ENCODE measurements around the gene GARIN5A. TPM values are rescaled to one million over a fixed set of nuclear protein-coding genes. Genes with fewer than 3 reads are reported as not detected.

GARIN5A gene
- polyA plus RNA-seq (2012; rRNA removed): 1.1 and 1.3 TPM in 2 replicates
- polyA plus RNA-seq (2012; cell fraction: cytosol; rRNA removed): 0.63 and 0.73 TPM in 2 replicates
- polyA plus RNA-seq (2012; cell fraction: nucleus; rRNA removed): 0.80 and 1.00 TPM in 2 replicates

DNA sequence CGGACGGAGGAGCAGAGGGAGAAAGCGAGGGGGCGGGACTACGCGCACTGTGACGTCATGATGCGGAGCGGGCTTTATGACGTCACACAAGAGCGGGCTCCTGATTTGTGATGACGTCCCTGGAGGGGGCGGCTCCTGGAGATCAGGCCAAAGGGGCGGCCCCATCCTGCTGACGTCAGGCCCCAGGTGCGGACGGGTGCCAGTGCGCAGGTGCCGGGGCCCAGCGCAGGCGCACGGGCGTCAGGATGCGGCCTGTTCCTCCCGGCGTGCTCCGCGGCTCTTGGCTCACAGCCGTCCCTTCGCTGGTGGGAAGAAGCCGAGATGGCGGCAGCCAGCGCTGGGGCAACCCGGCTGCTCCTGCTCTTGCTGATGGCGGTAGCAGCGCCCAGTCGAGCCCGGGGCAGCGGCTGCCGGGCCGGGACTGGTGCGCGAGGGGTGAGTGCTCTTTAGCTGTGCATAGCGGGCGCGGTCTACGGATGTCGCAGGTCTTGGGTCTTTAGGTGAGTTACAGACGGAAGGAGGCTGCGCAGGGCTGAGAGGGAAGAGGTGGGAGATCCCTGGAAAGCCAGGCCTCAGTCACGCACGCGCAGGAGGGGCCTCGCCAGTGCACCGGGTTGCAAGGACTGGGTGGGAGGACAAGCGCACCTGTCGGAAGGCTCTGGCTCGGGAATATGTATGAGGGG is at the start of gene GARIN5A, which contains the start of gene EMC10:
TSS of gene GARIN5A (minus strand) at position 625 of the 683 bp plus-strand sequence. CDS start at position 165, 460 bp downstream.
TSS of gene EMC10 (plus strand) at position 284 of the 683 bp plus-strand sequence. CDS start at position 322, 38 bp downstream.
- H3K4me1 ChIP-seq (ENCODE audit: control insufficient read depth in 1 of 2, insufficient read depth in 2 of 2, low read depth in 1 of 2, low read length in 1 of 2): peaks cover 6 to 9% of the 10 kb centered on the region in 2 experiments; a peak in 2 of 4 replicates
- H3K27me3 ChIP-seq (ENCODE audit: insufficient read depth): no peaks in the 10 kb centered on the region
- peak within 1 kb of the TSS; percentile 83 to 93 for H3K4me3 ChIP-seq (ENCODE audit: low read depth in 2 of 2, low read length in 1 of 2)
- H3K79me2 ChIP-seq (ENCODE audit: insufficient read depth): peaks cover 16% of the 10 kb centered on the region
- no peaks in the 10 kb centered on the region for H3K9me3 ChIP-seq
- peaks cover 10 to 21% of the 10 kb centered on the region in 2 experiments for H3K36me3 ChIP-seq (replicated peaks in 1 of 2; ENCODE audit: control insufficient read depth in 1 of 2, insufficient read depth in 2 of 2, low read length in 1 of 2)
- H2AFZ ChIP-seq (ENCODE audit: low read depth): peak within 1 kb of the TSS; percentile 93
- TF ChIP-seq GABPA (IDR thresholded peaks at IDR 0.05; ENCODE audit: low read depth) (0 out of 2 replicates have a peak, but pooled peaks have one; percentile 40), POLR2AphosphoS5 (IDR thresholded peaks at IDR 0.05; ENCODE audit: low read depth, low read length) (peak; percentile 98), EP300 (IDR thresholded peaks at IDR 0.05; ENCODE audit: borderline replicate concordance in 1 of 2, low read depth in 1 of 2, low read length in 1 of 2) (no peak), NFIC (IDR thresholded peaks at IDR 0.05; ENCODE audit: borderline replicate concordance) (peak; percentile 80), NRF1 (IDR thresholded peaks at IDR 0.05; ENCODE audit: low read depth, low read length) (peak; percentile 99), RCOR1 (IDR thresholded peaks at IDR 0.05; ENCODE audit: low read length) (peak; percentile 17; the same call in 1 of the 2 replicates), CHD2 (IDR thresholded peaks at IDR 0.05; ENCODE audit: low read length, partially characterized antibody) (no peak), TAF1 (IDR thresholded peaks at IDR 0.05; ENCODE audit: borderline replicate concordance, low read depth, low read length) (peak; percentile 87), MXI1 (IDR thresholded peaks at IDR 0.05; ENCODE audit: low read depth, low read length) (peak; percentile 41; the same call in 1 of the 2 replicates), YY1 (IDR thresholded peaks at IDR 0.05; ENCODE audit: low read depth) (peak; percentile 93), RFX5 (IDR thresholded peaks at IDR 0.05; ENCODE audit: low read length) (peak; percentile 7; the same call in 1 of the 2 replicates), SIN3A (IDR thresholded peaks at IDR 0.05; ENCODE audit: borderline replicate concordance, low read depth, low read length) (peak; percentile 56; the same call in 1 of the 2 replicates)
- TF ChIP-seq, protein P1, sequence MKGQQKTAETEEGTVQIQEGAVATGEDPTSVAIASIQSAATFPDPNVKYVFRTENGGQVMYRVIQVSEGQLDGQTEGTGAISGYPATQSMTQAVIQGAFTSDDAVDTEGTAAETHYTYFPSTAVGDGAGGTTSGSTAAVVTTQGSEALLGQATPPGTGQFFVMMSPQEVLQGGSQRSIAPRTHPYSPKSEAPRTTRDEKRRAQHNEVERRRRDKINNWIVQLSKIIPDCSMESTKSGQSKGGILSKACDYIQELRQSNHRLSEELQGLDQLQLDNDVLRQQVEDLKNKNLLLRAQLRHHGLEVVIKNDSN (IDR thresholded peaks at IDR 0.05; ENCODE audit: borderline replicate concordance, low read depth): no peak
- TF ChIP-seq, protein P2, sequence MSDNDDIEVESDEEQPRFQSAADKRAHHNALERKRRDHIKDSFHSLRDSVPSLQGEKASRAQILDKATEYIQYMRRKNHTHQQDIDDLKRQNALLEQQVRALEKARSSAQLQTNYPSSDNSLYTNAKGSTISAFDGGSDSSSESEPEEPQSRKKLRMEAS (IDR thresholded peaks at IDR 0.05; ENCODE audit: low read depth): peak; percentile 53; the same call in 1 of the 2 replicates
- TF ChIP-seq, protein P3, sequence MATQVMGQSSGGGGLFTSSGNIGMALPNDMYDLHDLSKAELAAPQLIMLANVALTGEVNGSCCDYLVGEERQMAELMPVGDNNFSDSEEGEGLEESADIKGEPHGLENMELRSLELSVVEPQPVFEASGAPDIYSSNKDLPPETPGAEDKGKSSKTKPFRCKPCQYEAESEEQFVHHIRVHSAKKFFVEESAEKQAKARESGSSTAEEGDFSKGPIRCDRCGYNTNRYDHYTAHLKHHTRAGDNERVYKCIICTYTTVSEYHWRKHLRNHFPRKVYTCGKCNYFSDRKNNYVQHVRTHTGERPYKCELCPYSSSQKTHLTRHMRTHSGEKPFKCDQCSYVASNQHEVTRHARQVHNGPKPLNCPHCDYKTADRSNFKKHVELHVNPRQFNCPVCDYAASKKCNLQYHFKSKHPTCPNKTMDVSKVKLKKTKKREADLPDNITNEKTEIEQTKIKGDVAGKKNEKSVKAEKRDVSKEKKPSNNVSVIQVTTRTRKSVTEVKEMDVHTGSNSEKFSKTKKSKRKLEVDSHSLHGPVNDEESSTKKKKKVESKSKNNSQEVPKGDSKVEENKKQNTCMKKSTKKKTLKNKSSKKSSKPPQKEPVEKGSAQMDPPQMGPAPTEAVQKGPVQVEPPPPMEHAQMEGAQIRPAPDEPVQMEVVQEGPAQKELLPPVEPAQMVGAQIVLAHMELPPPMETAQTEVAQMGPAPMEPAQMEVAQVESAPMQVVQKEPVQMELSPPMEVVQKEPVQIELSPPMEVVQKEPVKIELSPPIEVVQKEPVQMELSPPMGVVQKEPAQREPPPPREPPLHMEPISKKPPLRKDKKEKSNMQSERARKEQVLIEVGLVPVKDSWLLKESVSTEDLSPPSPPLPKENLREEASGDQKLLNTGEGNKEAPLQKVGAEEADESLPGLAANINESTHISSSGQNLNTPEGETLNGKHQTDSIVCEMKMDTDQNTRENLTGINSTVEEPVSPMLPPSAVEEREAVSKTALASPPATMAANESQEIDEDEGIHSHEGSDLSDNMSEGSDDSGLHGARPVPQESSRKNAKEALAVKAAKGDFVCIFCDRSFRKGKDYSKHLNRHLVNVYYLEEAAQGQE (IDR thresholded peaks at IDR 0.05; ENCODE audit: low read depth, low read length): no peak
- peaks cover 15% of the 10 kb centered on the region for H3F3A ChIP-seq (replicated peaks; ENCODE audit: insufficient read depth)
- POLR2A ChIA-PET: no interaction called here
- peak within 1 kb of the TSS; percentile 67 to 85 for H3K27ac ChIP-seq (ENCODE audit: low read depth in 2 of 2, low read length in 1 of 2)
- peak within 1 kb of the TSS; percentile 93 for H3K4me2 ChIP-seq
- peak; percentile 100 for DNase-seq
- H4K20me1 ChIP-seq (ENCODE audit: insufficient read depth): no peaks in the 10 kb centered on the region
- 2% methylated on average over 38 of the region's 58 CpGs for WGBS (ENCODE audit: low lambda C conversion rate)
- peak within 1 kb of the TSS; percentile 76 for H3K9ac ChIP-seq
- CTCF ChIA-PET: no interaction called here
- no peaks in the 10 kb centered on the region for H3K9me2 ChIP-seq

Measured in SK-N-SH (cell line).